WERI-Rb-1 (cell line): ENCODE measurements around the gene MGAT3.

Experiments
- DNase-seq: peaks from one replicate; pipeline ENCODE4 v3.0.0-alpha.2; 2020
- H3K27ac ChIP-seq: fragments of 250-450 bp; sonication (Bioruptor Pico); 2 replicates; pipeline ENCODE4 v1.5.1; 2020; ENCODE audit warnings: mild to moderate bottlenecking, moderate library complexity
- H3K27me3 ChIP-seq: fragments of 250-450 bp; sonication (Bioruptor Pico); 2 replicates; pipeline ENCODE4 v1.5.1; 2021; ENCODE audit warnings: mild to moderate bottlenecking, low read depth, moderate library complexity; ENCODE audit not compliant: insufficient read depth, severe bottlenecking
- H3K36me3 ChIP-seq: fragments of 250-450 bp; sonication (Bioruptor Pico); 2 replicates; pipeline ENCODE4 v1.5.1; 2020; ENCODE audit warnings: mild to moderate bottlenecking, moderate library complexity
- H3K4me3 ChIP-seq: 2 replicates; pipeline ENCODE4 v1.5.1; 2011; ENCODE audit warnings: low read depth, mild to moderate bottlenecking, control low read depth, low read length
- H3K9me3 ChIP-seq: fragments of 250-450 bp; sonication (Bioruptor Pico); 2 replicates; pipeline ENCODE4 v1.5.1; 2021; ENCODE audit warnings: mild to moderate bottlenecking, moderate library complexity; ENCODE audit not compliant: severe bottlenecking
- CTCF ChIP-seq: IDR thresholded peaks from 2 replicates; pipeline ENCODE4 v1.5.1; 2011; ENCODE audit warnings: low read depth, mild to moderate bottlenecking, control low read depth, inconsistent platforms, low read length

Gene MGAT3

GRCh38 chr22:39454385-39454871 lies 2.4 kb upstream of the MGAT3 start:
- H3K9me3 ChIP-seq = no peaks in the 10 kb centered on the region
- H3K4me3 ChIP-seq = no peak overlapping the region
- H3K27ac ChIP-seq = no peak overlapping the region
- no peak for TF ChIP-seq CTCF
- no peaks in the 10 kb centered on the region for H3K36me3 ChIP-seq
- no peak for DNase-seq
- no peaks in the 10 kb centered on the region for H3K27me3 ChIP-seq

GRCh38 chr22:39457198-39457555 lies 365 bp downstream of the MGAT3 start:
- Histone ChIP-seq H3K27ac (peak overlapping the region; percentile 76), H3K9me3 (no peaks in the 10 kb centered on the region), H3K27me3 (no peaks in the 10 kb centered on the region), H3K4me3 (peak overlapping the region; percentile 68), H3K36me3 (no peaks in the 10 kb centered on the region)
- no peak for DNase-seq
- TF ChIP-seq CTCF = no peak

- Histone ChIP-seq H3K4me3 (peak overlapping the region; percentile 68), H3K27ac (peak overlapping the region; percentile 76)
These were observed 988 bp downstream of the MGAT3 start for GRCh38 chr22:39457556-39458443.

GRCh38 chr22:39458444-39459083 lies 1.8 kb downstream of the MGAT3 start:
- Histone ChIP-seq H3K4me3 (peak overlapping the region; percentile 68), H3K36me3 (no peaks in the 10 kb centered on the region), H3K27me3 (no peaks in the 10 kb centered on the region), H3K9me3 (no peaks in the 10 kb centered on the region), H3K27ac (no peak overlapping the region; the same call in 1 of the 2 replicates)
- no peak for DNase-seq
- TF ChIP-seq CTCF = no peak

More at GRCh38 chr22:39457556-39458443, 988 bp downstream of the MGAT3 start:
- H3K9me3 ChIP-seq = no peaks in the 10 kb centered on the region
- no peak for DNase-seq
- H3K36me3 ChIP-seq = no peaks in the 10 kb centered on the region
- no peak for TF ChIP-seq CTCF
- H3K27me3 ChIP-seq = no peaks in the 10 kb centered on the region

- no peak for DNase-seq
- H3K9me3 ChIP-seq = no peaks in the 10 kb centered on the region
- no peaks in the 10 kb centered on the region for H3K27me3 ChIP-seq
- H3K4me3 ChIP-seq = no peak overlapping the region
- no peak for TF ChIP-seq CTCF
- H3K36me3 ChIP-seq = no peaks in the 10 kb centered on the region
- no peak overlapping the region for H3K27ac ChIP-seq
These were observed 2.9 kb downstream of the MGAT3 start for GRCh38 chr22:39459681-39460080.
